Karpas-422 (cell line): ENCODE results near the gene MRTFB. TPM values are rescaled to one million over a fixed set of nuclear protein-coding genes. Genes with fewer than 3 reads are reported as not detected.

Experiments used
- DNase-seq: peaks from one replicate; pipeline ENCODE4 v3.0.0-alpha.2; 2015
- H2AFZ ChIP-seq: fragments of 200-600 bp; sonication (generic); 2 replicates; pipeline ENCODE4 v1.6.1; 2014; ENCODE audit warnings: antibody characterized with exemption, low read length, mixed read lengths
- H3K27ac ChIP-seq: fragments of 200-600 bp; sonication (generic); 2 replicates; pipeline ENCODE4 v1.5.1; 2014; ENCODE audit warnings: mild to moderate bottlenecking, low read length, moderate library complexity
- H3K27me3 ChIP-seq: fragments of 200-600 bp; sonication (generic); 2 replicates; pipeline ENCODE4 v1.6.1; 2014; ENCODE audit warnings: low read length, mixed read lengths
- H3K36me3 ChIP-seq: fragments of 200-600 bp; sonication (generic); 2 replicates; pipeline ENCODE4 v1.6.1; 2014; ENCODE audit warnings: low read length, mixed read lengths; ENCODE audit not compliant: insufficient read depth
- H3K4me1 ChIP-seq: fragments of 200-600 bp; sonication (generic); 2 replicates; pipeline ENCODE4 v1.6.1; 2014; ENCODE audit warnings: mild to moderate bottlenecking, low read length, mixed read lengths
- H3K4me2 ChIP-seq: fragments of 200-600 bp; sonication (generic); 2 replicates; pipeline ENCODE4 v1.6.1; 2014; ENCODE audit warnings: low read length, low read depth, mild to moderate bottlenecking; ENCODE audit not compliant: poor library complexity, severe bottlenecking
- H3K4me3 ChIP-seq: fragments of 200-600 bp; sonication (generic); 2 replicates; pipeline ENCODE4 v1.5.1; 2014; ENCODE audit warnings: mild to moderate bottlenecking, antibody characterized with exemption, low read length, mixed read lengths
- H3K79me2 ChIP-seq: fragments of 200-600 bp; sonication (generic); 2 replicates; pipeline ENCODE4 v1.6.1; 2014; ENCODE audit warnings: mild to moderate bottlenecking, low read length, mixed read lengths
- H3K9ac ChIP-seq: fragments of 200-600 bp; sonication (generic); 2 replicates; pipeline ENCODE4 v1.6.0; 2014; ENCODE audit warnings: low read length
- H3K9me2 ChIP-seq: fragments of 200-600 bp; sonication (generic), shearing (Covaris generic); replicated peaks from 2 replicates; pipeline ENCODE4 v1.6.0; 2014; ENCODE audit warnings: mild to moderate bottlenecking, low read length, moderate library complexity; ENCODE audit not compliant: insufficient read depth
- H3K9me3 ChIP-seq: fragments of 300-700, 200-600 bp; sonication (generic); 2 replicates; pipeline ENCODE4 v1.6.1; 2014; ENCODE audit warnings: low read length, mixed read lengths
- H4K20me1 ChIP-seq: fragments of 200-600 bp; sonication (generic); 2 replicates; pipeline ENCODE4 v1.6.1; 2014; ENCODE audit warnings: mild to moderate bottlenecking, antibody characterized with exemption, low read length, low read depth; ENCODE audit not compliant: insufficient read depth
- total RNA-seq: library from RNA; depleted of rRNA; stranded (reverse); fragments of >200 nt; shearing (Covaris generic); gene quantifications from 2 replicates; pipeline ENCODE4 v1.2.3, GENCODE V29; 2014; ENCODE audit warnings: low replicate concordance

The MRTFB gene
- total RNA-seq, 1 experiment from 2014 or later: 5.3 TPM

GRCh38 chr16:14102925-14103720 lies 32.0 kb downstream of the MRTFB start:
- H3K27me3 ChIP-seq: no peaks in the 10 kb centered on the region
- no peaks in the 10 kb centered on the region for H3K9me3 ChIP-seq
- H3K9ac ChIP-seq: no peak overlapping the region
- peaks cover 18% of the 10 kb centered on the region; the same call in 1 of the 2 replicates for H4K20me1 ChIP-seq
- no peak overlapping the region for H3K4me2 ChIP-seq
- H3K79me2 ChIP-seq: no peaks in the 10 kb centered on the region
- DNase-seq: no peak
- no peaks in the 10 kb centered on the region for H3K36me3 ChIP-seq
- H3K4me1 ChIP-seq: peaks cover 12% of the 10 kb centered on the region
- no peak overlapping the region for H2AFZ ChIP-seq
- no peaks in the 10 kb centered on the region for H3K9me2 ChIP-seq
- H3K27ac ChIP-seq: no peak overlapping the region
- no peak overlapping the region for H3K4me3 ChIP-seq

DNA sequence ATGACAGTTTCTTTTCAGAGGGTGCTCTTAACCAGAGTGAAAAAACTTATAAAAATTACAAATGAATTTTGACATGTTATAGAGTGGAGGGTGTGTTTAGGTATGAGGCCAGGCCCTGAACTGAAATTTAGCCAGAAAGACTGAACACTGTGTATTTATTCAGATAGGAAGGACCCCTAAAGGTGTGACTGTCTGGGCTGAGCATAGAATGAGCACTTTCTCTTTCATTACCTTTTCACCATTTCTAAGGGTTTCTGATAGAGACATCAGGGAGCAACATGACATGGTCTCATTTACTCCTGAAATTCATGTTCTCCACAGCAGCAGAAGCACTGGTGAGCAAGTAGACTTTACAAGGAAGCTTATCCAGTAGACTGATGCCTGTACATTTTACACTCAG lies 32.9 kb downstream of the MRTFB start:
- Histone ChIP-seq H3K4me2 (no peak overlapping the region), H3K36me3 (no peaks in the 10 kb centered on the region), H3K9me3 (no peaks in the 10 kb centered on the region), H3K4me3 (no peak overlapping the region), H3K27ac (no peak overlapping the region), H3K79me2 (no peaks in the 10 kb centered on the region), H3K9me2 (no peaks in the 10 kb centered on the region), H3K27me3 (no peaks in the 10 kb centered on the region), H4K20me1 (peaks cover 20% of the 10 kb centered on the region; the same call in 1 of the 2 replicates), H2AFZ (no peak overlapping the region), H3K9ac (no peak overlapping the region), H3K4me1 (peaks cover 12% of the 10 kb centered on the region)
- no peak for DNase-seq

- no peak overlapping the region for H3K27ac ChIP-seq
Observed at GRCh38 chr16:14105760-14106375, 34.7 kb downstream of the MRTFB start.

DNA sequence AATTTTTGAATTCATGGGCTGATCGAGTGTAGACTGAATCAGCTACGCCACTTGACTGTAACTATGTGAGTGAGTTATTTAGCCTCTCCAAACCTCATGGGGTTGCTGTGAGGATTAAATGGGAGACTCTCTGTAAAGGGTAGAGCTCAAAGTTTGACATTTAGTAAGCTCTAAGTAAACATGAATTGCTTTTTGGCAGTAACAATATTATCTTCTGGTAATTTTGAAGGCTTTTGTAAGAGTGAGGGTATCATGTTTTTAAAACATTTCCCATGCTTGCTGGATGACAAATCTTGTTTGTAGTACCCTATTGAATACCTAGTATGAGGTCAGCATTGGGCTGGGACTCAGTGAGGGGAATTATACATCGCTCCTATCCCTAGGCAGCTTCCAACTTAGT lies 35.3 kb downstream of the MRTFB start:
- Histone ChIP-seq H3K4me1 (peaks cover 1% of the 10 kb centered on the region; the same call in 1 of the 2 replicates), H3K4me2 (no peak overlapping the region), H3K79me2 (no peaks in the 10 kb centered on the region), H3K9me3 (no peaks in the 10 kb centered on the region), H3K4me3 (no peak overlapping the region), H3K27me3 (no peaks in the 10 kb centered on the region), H3K36me3 (no peaks in the 10 kb centered on the region), H3K9ac (no peak overlapping the region), H3K9me2 (no peaks in the 10 kb centered on the region), H2AFZ (no peak overlapping the region), H3K27ac (no peak overlapping the region), H4K20me1 (peaks cover 25% of the 10 kb centered on the region; the same call in 1 of the 2 replicates)
- no peak for DNase-seq

More at GRCh38 chr16:14105760-14106375, 34.7 kb downstream of the MRTFB start:
- Histone ChIP-seq H3K4me3 (no peak overlapping the region), H3K9me2 (no peaks in the 10 kb centered on the region), H3K9ac (no peak overlapping the region), H3K9me3 (no peaks in the 10 kb centered on the region), H3K36me3 (no peaks in the 10 kb centered on the region), H4K20me1 (peaks cover 25% of the 10 kb centered on the region; the same call in 1 of the 2 replicates), H3K4me2 (no peak overlapping the region), H2AFZ (no peak overlapping the region), H3K79me2 (no peaks in the 10 kb centered on the region), H3K4me1 (peaks cover 3% of the 10 kb centered on the region; the same call in 1 of the 2 replicates), H3K27me3 (no peaks in the 10 kb centered on the region)
- no peak for DNase-seq

GRCh38 chr16:14106961-14107360 lies 35.8 kb downstream of the MRTFB start:
- Histone ChIP-seq H3K9ac (no peak overlapping the region), H3K4me3 (no peak overlapping the region), H3K27me3 (no peaks in the 10 kb centered on the region), H2AFZ (no peak overlapping the region), H3K4me1 (no peaks in the 10 kb centered on the region), H3K9me3 (no peaks in the 10 kb centered on the region), H4K20me1 (peaks cover 27% of the 10 kb centered on the region; the same call in 1 of the 2 replicates), H3K79me2 (no peaks in the 10 kb centered on the region), H3K27ac (no peak overlapping the region), H3K36me3 (no peaks in the 10 kb centered on the region), H3K9me2 (no peaks in the 10 kb centered on the region), H3K4me2 (no peak overlapping the region)
- DNase-seq: no peak

- Histone ChIP-seq H3K9ac (no peak overlapping the region), H4K20me1 (peaks cover 21% of the 10 kb centered on the region; the same call in 1 of the 2 replicates), H3K36me3 (no peaks in the 10 kb centered on the region), H2AFZ (no peak overlapping the region), H3K4me1 (no peaks in the 10 kb centered on the region), H3K27ac (no peak overlapping the region), H3K79me2 (no peaks in the 10 kb centered on the region), H3K27me3 (no peaks in the 10 kb centered on the region), H3K9me3 (no peaks in the 10 kb centered on the region), H3K4me3 (no peak overlapping the region), H3K9me2 (no peaks in the 10 kb centered on the region), H3K4me2 (no peak overlapping the region)
- no peak for DNase-seq
Observed at GRCh38 chr16:14109077-14109775, 38.1 kb downstream of the MRTFB start.

- H3K4me2 ChIP-seq: no peak overlapping the region
- DNase-seq: no peak
- H3K4me3 ChIP-seq: no peak overlapping the region
- H3K9ac ChIP-seq: no peak overlapping the region
- no peak overlapping the region for H2AFZ ChIP-seq
- no peaks in the 10 kb centered on the region for H3K79me2 ChIP-seq
- no peak overlapping the region for H3K27ac ChIP-seq
- no peaks in the 10 kb centered on the region for H3K4me1 ChIP-seq
- H3K27me3 ChIP-seq: no peaks in the 10 kb centered on the region
- H4K20me1 ChIP-seq: peaks cover 21% of the 10 kb centered on the region; the same call in 1 of the 2 replicates
- H3K36me3 ChIP-seq: no peaks in the 10 kb centered on the region
- no peaks in the 10 kb centered on the region for H3K9me3 ChIP-seq
- no peaks in the 10 kb centered on the region for H3K9me2 ChIP-seq
Observed at GRCh38 chr16:14109782-14110727, 38.9 kb downstream of the MRTFB start.
